Liver (tissue), 9 donors: ENCODE results near the gene PPARD. TPM values are rescaled to one million over a fixed set of nuclear protein-coding genes. Genes with fewer than 3 reads are reported as not detected.

Source experiments
- DNase-seq: peaks from one replicate; pipeline ENCODE4 v3.0.0-alpha.2; 2017; ENCODE audit warnings: low spot score
- H3K27ac ChIP-seq, 2 donors: one replicate each; pipeline ENCODE4 v1.7.0; 2013; ENCODE audit warnings: inconsistent platforms in 2 of 2, low read length in 2 of 2, control low read depth in 1 of 2, low read depth in 1 of 2, mild to moderate bottlenecking in 1 of 2
- H3K27me3 ChIP-seq, 4 donors: one replicate each; pipeline versions ENCODE4 v1.6.1 to v1.7.0; 2013; ENCODE audit warnings: low read length in 3 of 4, inconsistent platforms in 1 of 4, mild to moderate bottlenecking in 1 of 4, moderate library complexity in 1 of 4; ENCODE audit not compliant: control insufficient read depth in 4 of 4, insufficient read depth in 4 of 4
- H3K36me3 ChIP-seq, 4 donors: one replicate each; pipeline versions ENCODE4 v1.6.1 to v1.7.0; 2013; ENCODE audit warnings: low read length in 3 of 4, mild to moderate bottlenecking in 3 of 4, low read depth in 1 of 4, moderate library complexity in 1 of 4; ENCODE audit not compliant: control insufficient read depth in 4 of 4, insufficient read depth in 3 of 4
- H3K4me1 ChIP-seq, 4 donors: one replicate each; pipeline versions ENCODE4 v1.6.1 to v1.7.0; 2013; ENCODE audit warnings: low read length in 3 of 4, mild to moderate bottlenecking in 3 of 4, moderate library complexity in 1 of 4; ENCODE audit not compliant: control insufficient read depth in 4 of 4, insufficient read depth in 4 of 4
- H3K4me3 ChIP-seq, 3 donors: one replicate each; pipeline versions ENCODE4 v1.6.1 to v1.7.0; 2013; ENCODE audit warnings: low read length in 3 of 3, control low read depth in 1 of 3, low read depth in 1 of 3, mild to moderate bottlenecking in 1 of 3
- H3K9ac ChIP-seq, 2 donors: one replicate each; pipeline ENCODE4 v1.7.0; 2013; ENCODE audit warnings: low read length in 2 of 2, mild to moderate bottlenecking in 2 of 2, moderate library complexity in 2 of 2, control low read depth in 1 of 2, low read depth in 1 of 2
- H3K9me3 ChIP-seq, 4 donors: one replicate each; pipeline versions ENCODE4 v1.6.1 to v1.7.0; 2013; ENCODE audit warnings: low read length in 3 of 4; ENCODE audit not compliant: control insufficient read depth in 4 of 4
- ATF3 ChIP-seq: IDR thresholded peaks from 2 replicates; pipeline ENCODE4 v1.6.1; 2016; ENCODE audit warnings: antibody characterized with exemption
- CTCF ChIP-seq: fragments of 150-350 bp; IDR thresholded peaks from 2 replicates; pipeline ENCODE4 v1.5.1; 2017; ENCODE audit warnings: improper control_type of control experiment, low read depth, low read length; ENCODE audit not compliant: missing input control
- EGR1 ChIP-seq, 2 donors: IDR thresholded peaks; 2 replicates each; pipeline ENCODE4 v1.6.1; 2016 to 2018; ENCODE audit warnings: antibody characterized with exemption in 2 of 2, low read depth in 2 of 2
- FOXA1 ChIP-seq: IDR thresholded peaks from 2 replicates; pipeline ENCODE4 v1.6.1; 2016; ENCODE audit warnings: antibody characterized with exemption
- FOXA2 ChIP-seq: IDR thresholded peaks from 2 replicates; pipeline ENCODE4 v1.6.1; 2016; ENCODE audit warnings: antibody characterized with exemption
- GABPA ChIP-seq, 2 donors: IDR thresholded peaks in 1 of 2; conservative IDR thresholded peaks in 1 of 2; 2 replicates each; pipeline ENCODE4 v1.6.1; 2016; ENCODE audit warnings: antibody characterized with exemption in 2 of 2, mild to moderate bottlenecking in 1 of 2, moderate library complexity in 1 of 2
- HNF4A ChIP-seq, 2 donors: conservative IDR thresholded peaks; 2 replicates each; pipeline ENCODE4 v1.6.1; 2016; ENCODE audit warnings: antibody characterized with exemption in 2 of 2, mild to moderate bottlenecking in 2 of 2
- HNF4G ChIP-seq: IDR thresholded peaks from 2 replicates; pipeline ENCODE4 v1.6.1; 2016; ENCODE audit warnings: antibody characterized with exemption
- JUND ChIP-seq, 2 donors: IDR thresholded peaks; 2 replicates each; pipeline ENCODE4 v1.6.1; 2016; ENCODE audit warnings: antibody characterized with exemption in 2 of 2
- MAX ChIP-seq: IDR thresholded peaks from 2 replicates; pipeline ENCODE4 v1.6.1; 2016; ENCODE audit warnings: antibody characterized with exemption
- NR2F2 ChIP-seq: IDR thresholded peaks from 2 replicates; pipeline ENCODE4 v1.6.1; 2016; ENCODE audit warnings: antibody characterized with exemption
- RAD21 ChIP-seq, 2 donors: IDR thresholded peaks; 2 replicates each; pipeline ENCODE4 v1.6.1; 2016; ENCODE audit warnings: antibody characterized with exemption in 2 of 2, mild to moderate bottlenecking in 2 of 2
- REST ChIP-seq: IDR thresholded peaks from 2 replicates; pipeline ENCODE4 v1.6.1; 2016; ENCODE audit warnings: antibody characterized with exemption, mild to moderate bottlenecking
- RXRA ChIP-seq, 2 donors: IDR thresholded peaks; 2 replicates each; pipeline ENCODE4 v1.6.1; 2017 to 2018; ENCODE audit warnings: antibody characterized with exemption in 2 of 2, mild to moderate bottlenecking in 1 of 2
- SP1 ChIP-seq: IDR thresholded peaks from 2 replicates; pipeline ENCODE4 v1.6.1; 2018; ENCODE audit warnings: antibody characterized with exemption, mild to moderate bottlenecking
- TAF1 ChIP-seq: conservative IDR thresholded peaks from 2 replicates; pipeline ENCODE4 v1.6.1; 2016; ENCODE audit warnings: antibody characterized with exemption, mild to moderate bottlenecking
- YY1 ChIP-seq: IDR thresholded peaks from 2 replicates; pipeline ENCODE4 v1.6.1; 2016; ENCODE audit warnings: antibody characterized with exemption, mild to moderate bottlenecking
- ZBTB33 ChIP-seq: IDR thresholded peaks from 2 replicates; pipeline ENCODE4 v1.6.1; 2016; ENCODE audit warnings: antibody characterized with exemption
- WGBS: extraction: QIAGEN DNeasy Blood & Tissue Kit; methylation state at CpG from one replicate; pipeline ENCODE4 v1.1.7; 2013; 5-methylcytosine and 5-hydroxymethylcytosine counted together
- polyA plus RNA-seq, 2 donors: library from polyadenylated mRNA; stranded (reverse) in 1 of 2; unstranded in 1 of 2; fragments of 200-250 nt in 1 of 2; fragments of >200 nt in 1 of 2; fragmentation: Nextera tagmentation in 1 of 2; extraction: Ambion mirVana in 1 of 2; gene quantifications; one replicate each; pipeline versions ENCODE4 v1.2.1 to v1.2.3, GENCODE V29; 2013 to 2015
- total RNA-seq, 2 donors: library from RNA; depleted of rRNA; stranded (reverse); fragments of >200 nt; gene quantifications; one replicate each; pipeline ENCODE4 v1.2.3, GENCODE V29; 2014
- donor health status: healthy.
- donor health status: healthy.
- donor health status: healthy.
- donor health status: healthy.
- donor health status: healthy.

The PPARD gene
- total and polyA plus RNA-seq, 4 donors: 2.1 to 7.8 (median 5.1) TPM

- 88% methylated on average over 9 of the region's 9 CpGs for WGBS
- Histone ChIP-seq H3K27ac (no peak overlapping the region), H3K4me3 (no peak overlapping the region), H3K9me3 (no peaks in the 10 kb centered on the region), H3K9ac (no peak overlapping the region), H3K4me1 (peaks cover 0 to 5% (median 4%) of the 10 kb centered on the region in 4 donors), H3K36me3 (no peaks in the 10 kb centered on the region), H3K27me3 (no peaks in the 10 kb centered on the region)
- TF ChIP-seq RXRA (IDR thresholded peaks at IDR 0.05) (no peak), RAD21 (IDR thresholded peaks at IDR 0.05) (no peak), FOXA1 (no peak), YY1 (no peak), EGR1 (IDR thresholded peaks at IDR 0.05; ENCODE audit: low read depth in 2 of 2) (no peak), NR2F2 (no peak), FOXA2 (no peak), ATF3 (no peak), CTCF (no peak), SP1 (no peak), HNF4G (no peak), GABPA (IDR thresholded peaks at IDR 0.05 in 1 of 2, conservative IDR thresholded peaks at IDR 0.05 in 1 of 2) (no peak), ZBTB33 (no peak), JUND (IDR thresholded peaks at IDR 0.05) (no peak), TAF1 (no peak), MAX (no peak), REST (no peak), HNF4A (conservative IDR thresholded peaks at IDR 0.05) (no peak)
- DNase-seq: no peak
Measured at GRCh38 chr6:35309611-35310264, 32.6 kb upstream of the PPARD start.
